Endothelial cell of umbilical vein (primary cell): ENCODE results near the gene CELA3B. TPM values are rescaled to one million over a fixed set of nuclear protein-coding genes. Genes with fewer than 3 reads are reported as not detected.

Experiments
- BruUV-seq: library from RNA; stranded (reverse); fragments of 400-500 nt; replicated peaks from 2 replicates; lab custom pipeline; 2021; lab: Mats Ljungman, UMichigan
- CTCF ChIA-PET: fragments of 300-600, 350-600 bp; sonication (Branson Sonifier 250); formaldehyde crosslinking; loops from one replicate; lab custom pipeline; 2021; ENCODE audit warnings: antibody characterized with exemption, inconsistent platforms; lab: Charles Lee
- POLR2A ChIA-PET: fragments of 300-600, 350-600 bp; sonication (Branson Sonifier 250); formaldehyde crosslinking; loops from one replicate; lab custom pipeline; 2021; ENCODE audit warnings: antibody characterized with exemption, inconsistent platforms; lab: Charles Lee
- DNase-seq: peaks from one replicate; pipeline ENCODE4 v3.0.0-alpha.2; 2011; ENCODE audit warnings: low read depth, low spot score
- FAIRE-seq: peaks from 2 replicates; lab custom pipeline; 2011; peaks lifted over from hg19 to GRCh38; lab: Jason Lieb, UNC
- H2AFZ ChIP-seq: 2 replicates; pipeline ENCODE4 v1.6.0; 2012; ENCODE audit warnings: low read depth, low read length, control low read depth, inconsistent platforms
- H3K27ac ChIP-seq: 2 replicates; pipeline ENCODE4 v1.5.1; 2011; ENCODE audit warnings: low read depth, mild to moderate bottlenecking, control low read depth, low read length, moderate library complexity; ENCODE audit not compliant: insufficient read depth
- H3K27me3 ChIP-seq, 2 experiments: 2 replicates each; pipeline versions ENCODE4 v1.6.0 to v1.6.1; 2011; ENCODE audit warnings: low read length in 2 of 2, mixed read lengths in 1 of 2; ENCODE audit not compliant: control insufficient read depth in 2 of 2, insufficient read depth in 2 of 2
- H3K36me3 ChIP-seq, 2 experiments: 2 replicates in 1 of 2; 3 replicates in 1 of 2; pipeline ENCODE4 v1.5.1; 2011; ENCODE audit warnings: low read length in 2 of 2, mild to moderate bottlenecking in 1 of 2, moderate library complexity in 1 of 2; ENCODE audit not compliant: control insufficient read depth in 2 of 2, insufficient read depth in 2 of 2; ENCODE audit errors: extremely low read depth in 1 of 2
- H3K4me1 ChIP-seq: 3 replicates; pipeline ENCODE4 v1.5.1; 2011; ENCODE audit warnings: mild to moderate bottlenecking, low read length; ENCODE audit not compliant: control insufficient read depth, insufficient read depth; ENCODE audit errors: extremely low read depth
- H3K4me2 ChIP-seq: 2 replicates; pipeline ENCODE4 v1.6.1; 2011; ENCODE audit warnings: low read length, control low read depth, mixed read lengths; ENCODE audit not compliant: insufficient read depth
- H3K4me3 ChIP-seq, 3 experiments: fragments of 200-600 bp in 1 of 3; sonication (generic), shearing (Covaris generic) in 1 of 3; replicated peaks in 1 of 3; 2 replicates each; pipeline ENCODE4 v1.5.1; 2011 to 2016; ENCODE audit warnings: control low read depth in 3 of 3, low read length in 3 of 3, mild to moderate bottlenecking in 2 of 3, inconsistent platforms in 1 of 3, low read depth in 1 of 3, moderate library complexity in 1 of 3; ENCODE audit not compliant: insufficient read depth in 1 of 3
- H3K79me2 ChIP-seq: 2 replicates; pipeline ENCODE4 v1.6.0; 2012; ENCODE audit warnings: low read length, inconsistent platforms; ENCODE audit not compliant: control insufficient read depth, insufficient read depth
- H3K9ac ChIP-seq: replicated peaks from 2 replicates; pipeline ENCODE3; 2011; ENCODE audit warnings: low read length, control low read depth; ENCODE audit not compliant: insufficient read depth; ENCODE audit errors: extremely low read depth
- H3K9me1 ChIP-seq: replicated peaks from 3 replicates; pipeline ENCODE4 v1.6.0; 2011; ENCODE audit warnings: mild to moderate bottlenecking, low read length; ENCODE audit not compliant: control insufficient read depth, insufficient read depth; ENCODE audit errors: extremely low read depth
- H3K9me3 ChIP-seq: replicated peaks from 2 replicates; pipeline ENCODE4 v1.5.1; 2012; ENCODE audit warnings: low read length, inconsistent platforms; ENCODE audit not compliant: control insufficient read depth, insufficient read depth
- H4K20me1 ChIP-seq: replicated peaks from 2 replicates; pipeline ENCODE3; 2011; ENCODE audit warnings: mild to moderate bottlenecking, low read length; ENCODE audit not compliant: control insufficient read depth, insufficient read depth; ENCODE audit errors: extremely low read depth
- CTCF ChIP-seq, 2 donors: IDR thresholded peaks; 1 replicate in 1 of 2; 2 replicates in 1 of 2; pipeline ENCODE4 v1.5.1; 2011; ENCODE audit warnings: low read length in 2 of 2, mild to moderate bottlenecking in 2 of 2, moderate library complexity in 2 of 2, control low read depth in 1 of 2, inconsistent platforms in 1 of 2, low read depth in 1 of 2; ENCODE audit not compliant: insufficient read depth in 1 of 2; ENCODE audit errors: extremely low read depth in 1 of 2
- EZH2 ChIP-seq: IDR thresholded peaks from 2 replicates; pipeline ENCODE4 v1.6.1; 2012; ENCODE audit warnings: borderline replicate concordance, low read depth, mild to moderate bottlenecking, moderate library complexity, low read length, inconsistent platforms; ENCODE audit not compliant: severe bottlenecking
- FOS ChIP-seq: IDR thresholded peaks from 2 replicates; pipeline ENCODE4 v1.6.1; 2011; ENCODE audit warnings: mild to moderate bottlenecking, low read length, moderate library complexity, borderline replicate concordance; ENCODE audit not compliant: insufficient read depth
- GATA2 ChIP-seq: IDR thresholded peaks from 2 replicates; pipeline ENCODE4 v1.7.0; 2011; ENCODE audit warnings: low read depth, mild to moderate bottlenecking, moderate library complexity, mixed read lengths, low read length; ENCODE audit not compliant: insufficient read length, insufficient read depth
- JUN ChIP-seq: IDR thresholded peaks from 2 replicates; pipeline ENCODE4 v1.6.1; 2011; ENCODE audit warnings: borderline replicate concordance, low read depth; ENCODE audit not compliant: insufficient read length, insufficient read depth
- MAX ChIP-seq: IDR thresholded peaks from 2 replicates; pipeline ENCODE4 v1.6.1; 2011; ENCODE audit not compliant: insufficient read depth, insufficient read length
- MYC ChIP-seq: IDR thresholded peaks from one replicate; pipeline ENCODE4 v1.6.1; 2011; ENCODE audit warnings: mild to moderate bottlenecking, low read depth, low read length
- POLR2A ChIP-seq: IDR thresholded peaks from 2 replicates; pipeline ENCODE4 v1.6.1; 2012; ENCODE audit warnings: low read depth, mild to moderate bottlenecking, control low read depth, low read length
- POLR2AphosphoS5 ChIP-seq: IDR thresholded peaks from 2 replicates; pipeline ENCODE4 v1.6.1; 2012; ENCODE audit warnings: low read depth, mild to moderate bottlenecking, control low read depth, low read length, moderate library complexity; ENCODE audit not compliant: insufficient read depth
- dilution Hi-C: fragments of 300-500 bp; cut with MboI; formaldehyde crosslinking; loops from one replicate; pipeline ENCODE4 v1.15.0; 2019; ENCODE audit warnings: low sequenced_read_pairs; ENCODE audit not compliant: extremely low pct_ligation_motif_present
- intact Hi-C: fragments of 100-400 bp; cut with micrococcal nuclease; formaldehyde crosslinking; loops from one replicate; pipeline ENCODE4 v1.10.0; 2022
- polyA plus RNA-seq, 4 experiments: library from polyadenylated mRNA; depleted of rRNA in 3 of 4; stranded (reverse) in 3 of 4; unstranded in 1 of 4; fragments of >200 nt; gene quantifications; 2 replicates each; pipeline versions ENCODE4 v1.2.1 to v1.2.3, GENCODE V29; 2011 to 2012; ENCODE audit warnings: missing spikeins in 1 of 4
- total RNA-seq: library from RNA; stranded (reverse); gene quantifications from 2 replicates; pipeline ENCODE4 v1.2.3, GENCODE V29; 2021

The CELA3B gene
- total and polyA plus RNA-seq, 2 donors (not counting 3 experiments of a cell fraction or from before 2014, with no cell fraction given), result 0.32 TPM; not detected in 1

DNA sequence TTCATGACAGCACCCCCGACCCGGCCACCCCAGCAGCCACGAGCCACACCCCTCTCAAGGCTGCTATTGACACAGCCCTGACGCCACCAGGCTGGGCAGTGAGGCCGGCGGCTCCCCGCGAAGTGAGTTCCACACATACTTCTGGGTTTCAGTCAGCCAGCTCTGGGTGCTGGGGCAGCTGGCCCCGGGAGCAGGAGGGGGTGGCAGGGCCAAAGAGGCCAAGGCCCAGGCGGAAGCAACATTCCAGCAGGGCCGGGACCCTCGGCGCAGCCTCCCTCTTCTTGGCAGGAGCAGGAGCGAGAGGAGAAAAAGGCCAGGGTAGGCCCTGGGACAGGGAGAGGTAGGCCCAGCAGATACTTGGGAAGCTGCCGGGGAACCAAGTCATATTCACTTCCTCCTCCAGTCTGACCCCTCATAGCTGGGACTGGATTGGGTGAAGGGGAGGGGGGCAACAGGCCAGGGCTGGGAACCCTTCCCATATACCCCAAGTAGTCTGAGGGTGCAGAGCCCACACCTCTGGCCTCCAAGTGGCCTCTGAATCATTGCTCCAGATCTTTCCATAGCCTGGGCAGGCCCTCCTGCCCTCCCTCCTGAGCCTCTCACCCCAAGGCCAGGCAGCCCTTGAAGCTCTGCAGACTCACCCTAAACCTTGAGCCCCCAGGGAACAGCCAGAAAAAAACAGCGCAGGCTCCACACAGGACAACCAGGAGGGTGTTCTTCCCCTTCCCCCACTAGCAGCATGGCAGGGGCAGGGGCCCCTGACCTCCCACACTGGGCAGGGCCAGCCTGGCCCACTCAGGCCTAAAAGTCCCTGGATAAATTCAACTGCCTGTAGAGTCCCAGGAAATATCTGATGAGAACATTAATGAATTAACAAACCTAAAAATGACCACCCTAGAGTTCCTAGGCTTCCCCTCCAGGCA is 45.4 kb upstream of the CELA3B start:
- H3K4me1 ChIP-seq, result peaks cover 70% of the 10 kb centered on the region
- FAIRE-seq, result peak; percentile 76
- peaks cover 98% of the 10 kb centered on the region for H3K79me2 ChIP-seq
- POLR2A ChIA-PET, result interaction anchor here (0.8 to 1.2 kb wide), 3 partner anchors 9 to 31 kb away, joined by 3 read pairs; no protein-coding TSS in a partner anchor
- H3K4me3 ChIP-seq, result peak overlapping the region in 2 of 3 experiments; percentile 71 to 88
- H3K4me2 ChIP-seq, result peak overlapping the region; percentile 74
- H3K9ac ChIP-seq, result peak overlapping the region; percentile 94
- no peaks in the 10 kb centered on the region for H4K20me1 ChIP-seq
- BruUV-seq, result no TSS peak
- H3K27me3 ChIP-seq, result no peaks in the 10 kb centered on the region
- CTCF ChIA-PET, result interaction anchor here (1.0 to 10.8 kb wide), 5 partner anchors 8 to 485 kb away, joined by 3 to 95 read pairs (median 3); no protein-coding TSS in a partner anchor
- H3K9me1 ChIP-seq, result no peaks in the 10 kb centered on the region
- dilution Hi-C loops (no loop called here), intact Hi-C loops (loop anchor here (1.0 kb wide), 1 partner anchor 7 kb away; no protein-coding TSS in a partner anchor)
- no peaks in the 10 kb centered on the region for H3K9me3 ChIP-seq
- DNase-seq, result peak; percentile 70
- H3K27ac ChIP-seq, result peak overlapping the region; percentile 81
- H3K36me3 ChIP-seq, result peaks cover 18 to 31% of the 10 kb centered on the region in 2 experiments
- TF ChIP-seq GATA2, result no peak
- no peak for TF ChIP-seq CTCF (IDR thresholded peaks at IDR 0.05; ENCODE audit: extremely low read depth in 1 of 2, insufficient read depth in 1 of 2, low read depth in 1 of 2, low read length in 2 of 2)
- no peak for TF ChIP-seq JUN
- TF ChIP-seq FOS, result no peak
- TF ChIP-seq MAX, result no peak
- no peak for TF ChIP-seq POLR2A
- TF ChIP-seq EZH2, result no peak
- no peak for TF ChIP-seq MYC
- TF ChIP-seq POLR2AphosphoS5, result no peak
- H2AFZ ChIP-seq, result no peak overlapping the region
